Breast epithelium (tissue), 3 donors: ENCODE results near the gene KRTAP12-1.

ENCODE experiments used
- CTCF ChIP-seq, 3 donors: fragments of 450-650 bp; IDR thresholded peaks; one replicate each; pipeline ENCODE4 v1.5.1; 2016 to 2017; ENCODE audit warnings: antibody characterized with exemption in 3 of 3, mild to moderate bottlenecking in 3 of 3, moderate library complexity in 3 of 3
- POLR2A ChIP-seq: fragments of 450-650 bp; IDR thresholded peaks from one replicate; pipeline ENCODE4 v1.6.1; 2016; ENCODE audit warnings: antibody characterized with exemption, mild to moderate bottlenecking, moderate library complexity
- POLR2AphosphoS5 ChIP-seq, 3 donors: sonication (generic); formaldehyde crosslinking; IDR thresholded peaks; one replicate each; pipeline ENCODE4 v1.6.1; 2017; ENCODE audit warnings: antibody characterized with exemption in 3 of 3

GRCh38 chr21:44677881-44678280 lies 4.1 kb downstream of the KRTAP12-1 start:
- no peak for TF ChIP-seq POLR2A
- no peak for TF ChIP-seq CTCF (IDR thresholded peaks at IDR 0.05)
- TF ChIP-seq POLR2AphosphoS5 (IDR thresholded peaks at IDR 0.05) = no peak
